AG09319 (cell line): Measurements from ENCODE around the gene ADAP1.

Experiments
- DNase-seq: peaks from one replicate; pipeline ENCODE4 v3.0.0-alpha.2; 2010; ENCODE audit warnings: low read depth; ENCODE audit errors: extremely low read depth
- TF ChIP-seq, protein P1 (sequence below): IDR thresholded peaks from 2 replicates; pipeline ENCODE4 v1.5.1; 2011; ENCODE audit warnings: low read depth, mild to moderate bottlenecking, inconsistent platforms, low read length, moderate library complexity

The ADAP1 gene

GRCh38 chr7:920351-921070, 34.0 kb downstream of the ADAP1 start:
- DNase-seq: no peak
- TF ChIP-seq, protein P1, sequence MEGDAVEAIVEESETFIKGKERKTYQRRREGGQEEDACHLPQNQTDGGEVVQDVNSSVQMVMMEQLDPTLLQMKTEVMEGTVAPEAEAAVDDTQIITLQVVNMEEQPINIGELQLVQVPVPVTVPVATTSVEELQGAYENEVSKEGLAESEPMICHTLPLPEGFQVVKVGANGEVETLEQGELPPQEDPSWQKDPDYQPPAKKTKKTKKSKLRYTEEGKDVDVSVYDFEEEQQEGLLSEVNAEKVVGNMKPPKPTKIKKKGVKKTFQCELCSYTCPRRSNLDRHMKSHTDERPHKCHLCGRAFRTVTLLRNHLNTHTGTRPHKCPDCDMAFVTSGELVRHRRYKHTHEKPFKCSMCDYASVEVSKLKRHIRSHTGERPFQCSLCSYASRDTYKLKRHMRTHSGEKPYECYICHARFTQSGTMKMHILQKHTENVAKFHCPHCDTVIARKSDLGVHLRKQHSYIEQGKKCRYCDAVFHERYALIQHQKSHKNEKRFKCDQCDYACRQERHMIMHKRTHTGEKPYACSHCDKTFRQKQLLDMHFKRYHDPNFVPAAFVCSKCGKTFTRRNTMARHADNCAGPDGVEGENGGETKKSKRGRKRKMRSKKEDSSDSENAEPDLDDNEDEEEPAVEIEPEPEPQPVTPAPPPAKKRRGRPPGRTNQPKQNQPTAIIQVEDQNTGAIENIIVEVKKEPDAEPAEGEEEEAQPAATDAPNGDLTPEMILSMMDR: no peak

DNA sequence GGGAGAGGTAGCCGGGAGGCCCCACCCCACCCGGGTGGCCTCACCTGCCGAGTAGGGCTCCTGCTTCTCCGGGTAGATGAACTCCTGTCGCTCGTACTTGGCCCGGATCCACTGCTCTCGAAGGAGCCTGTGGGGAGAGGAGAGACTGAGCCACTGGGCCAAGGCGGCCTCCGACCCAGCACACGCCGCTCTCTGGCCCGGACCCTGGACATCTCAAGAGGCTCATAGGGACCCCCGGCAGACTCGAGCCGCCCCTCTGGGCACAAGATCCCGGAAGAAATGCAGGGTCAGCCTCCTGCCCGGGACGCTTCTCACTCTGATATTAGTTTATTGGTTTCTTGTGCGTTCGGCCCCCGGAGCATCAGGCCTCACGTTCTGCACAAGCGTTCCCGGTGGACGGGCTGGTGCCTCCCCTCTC, 34.5 kb downstream of the ADAP1 start:
- TF ChIP-seq, protein P1: no peak
- no peak for DNase-seq

- TF ChIP-seq, protein P1: no peak
- DNase-seq: no peak
Measured at GRCh38 chr7:919114-919442, 35.4 kb downstream of the ADAP1 start.

DNA sequence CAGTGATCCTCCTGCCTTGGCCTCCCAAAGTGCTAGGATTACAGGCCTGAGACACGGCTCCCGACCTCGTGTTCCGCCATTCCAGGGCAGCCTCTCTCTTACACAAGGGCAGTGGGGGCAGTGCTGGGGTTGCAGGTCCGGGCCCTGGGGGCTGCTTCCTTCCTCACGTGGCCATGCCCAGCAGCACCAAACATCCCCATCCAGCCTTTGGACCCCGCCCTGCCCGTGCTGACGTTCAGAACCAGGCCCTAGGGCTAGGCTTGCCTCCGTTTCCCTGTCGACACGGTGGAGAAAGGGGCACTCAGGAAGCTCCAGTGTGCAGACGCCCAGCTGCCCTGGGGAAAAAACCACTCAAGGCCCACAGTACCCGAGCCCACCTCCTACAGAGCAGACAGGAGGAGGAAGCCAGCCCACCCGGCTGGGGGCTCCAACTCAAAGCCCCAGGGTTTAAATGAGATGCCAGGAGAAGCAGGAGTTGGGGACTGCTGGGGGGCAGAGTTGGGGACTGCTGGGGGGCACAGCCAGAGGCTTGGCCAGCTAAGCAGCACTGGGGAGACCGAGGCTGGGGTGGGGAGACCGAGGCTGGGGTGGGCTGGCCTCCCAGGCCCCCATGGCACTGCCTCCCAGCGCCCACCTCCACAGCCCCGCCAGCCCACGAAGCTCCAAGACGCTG, 35.9 kb downstream of the ADAP1 start:
- TF ChIP-seq, protein P1: no peak
- DNase-seq: no peak

DNA sequence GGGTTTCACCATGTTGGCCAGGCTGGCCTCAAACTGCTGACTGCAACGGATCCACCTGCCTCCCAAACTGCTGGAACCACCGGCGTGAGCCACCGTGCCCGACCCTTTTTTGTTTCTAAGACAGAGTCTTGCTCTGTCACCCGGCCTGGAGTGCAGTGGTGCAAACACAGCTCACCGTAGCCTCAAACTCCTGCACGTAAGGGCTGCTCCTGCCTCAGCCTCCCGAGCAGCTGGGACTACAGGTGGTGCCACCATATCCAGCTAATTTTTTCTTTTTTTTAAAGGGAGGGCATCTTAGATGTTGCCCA, 36.4 kb downstream of the ADAP1 start:
- TF ChIP-seq, protein P1: no peak

GRCh38 chr7:917255-918117, 37.0 kb downstream of the ADAP1 start:
- no peak for DNase-seq
- TF ChIP-seq, protein P1: no peak

More for the DNA sequence above, 36.4 kb downstream of the ADAP1 start:
- DNase-seq: no peak
